PC-9 (cell line): ENCODE measurements around the gene MFSD6L. TPM values are rescaled to one million over a fixed set of nuclear protein-coding genes. Genes with fewer than 3 reads are reported as not detected.

Experiments
- BruUV-seq: library from RNA; stranded (reverse); fragments of 400-500 nt; replicated peaks from 2 replicates; lab custom pipeline; 2021; lab: Mats Ljungman, UMichigan
- CTCF ChIA-PET: fragments of 300-600 bp; sonication (Branson Sonifier 250); formaldehyde crosslinking; loops from one replicate; lab custom pipeline; 2022; ENCODE audit warnings: antibody characterized with exemption; lab: Charles Lee
- POLR2A ChIA-PET: fragments of 300-600 bp; sonication (Branson Sonifier 250); formaldehyde crosslinking; loops from one replicate; lab custom pipeline; 2022; ENCODE audit warnings: antibody characterized with exemption; ENCODE audit not compliant: unreplicated experiment; lab: Charles Lee
- DNase-seq, 2 experiments: peaks; one replicate each; pipeline versions ENCODE4 v3.0.0 to v3.0.0-alpha.2; 2015 to 2022; ENCODE audit warnings: mixed read lengths in 1 of 2
- H2AFZ ChIP-seq: fragments of 200-600 bp; sonication (generic); 2 replicates; pipeline ENCODE4 v1.8.1; 2017; ENCODE audit warnings: antibody characterized with exemption
- H3F3A ChIP-seq: fragments of 200-600 bp; sonication (generic); 2 replicates; pipeline ENCODE4 v1.8.1; 2017; ENCODE audit warnings: antibody characterized with exemption, mild to moderate bottlenecking, low read depth; ENCODE audit not compliant: insufficient read depth
- H3K27ac ChIP-seq: fragments of 200-600 bp; sonication (generic); 2 replicates; pipeline ENCODE4 v1.6.1; 2016; ENCODE audit warnings: mixed run types
- H3K27me3 ChIP-seq: fragments of 200-600 bp; sonication (generic); 2 replicates; pipeline ENCODE4 v1.6.1; 2016; ENCODE audit warnings: low read depth, mixed run types; ENCODE audit not compliant: insufficient read depth
- H3K36me3 ChIP-seq: fragments of 200-600 bp; sonication (generic); 2 replicates; pipeline ENCODE4 v1.6.1; 2016; ENCODE audit warnings: low read depth, mixed run types
- H3K4me1 ChIP-seq: fragments of 200-600 bp; sonication (generic); replicated peaks from 2 replicates; pipeline ENCODE4 v1.6.1; 2016; ENCODE audit warnings: mixed run types; ENCODE audit not compliant: insufficient read depth
- H3K4me2 ChIP-seq: fragments of 200-600 bp; sonication (generic); 2 replicates; pipeline ENCODE4 v1.6.1; 2017; ENCODE audit warnings: mixed run types
- H3K4me3 ChIP-seq: fragments of 200-600 bp; sonication (generic); 2 replicates; pipeline ENCODE4 v1.6.1; 2016; ENCODE audit warnings: mixed run types
- H3K79me2 ChIP-seq: fragments of 200-600 bp; sonication (generic); 2 replicates; pipeline ENCODE4 v1.6.1; 2017; ENCODE audit warnings: low read depth, mixed run types
- H3K9me2 ChIP-seq: fragments of 200-600 bp; sonication (generic); 2 replicates; pipeline ENCODE4 v1.8.1; 2017; ENCODE audit warnings: mild to moderate bottlenecking; ENCODE audit not compliant: insufficient read depth
- H3K9me3 ChIP-seq: fragments of 200-600 bp; sonication (generic); 2 replicates; pipeline ENCODE4 v1.8.1; 2016; ENCODE audit warnings: low read depth; ENCODE audit not compliant: insufficient read depth
- H4K20me1 ChIP-seq: fragments of 200-600 bp; sonication (generic); 2 replicates; pipeline ENCODE4 v1.8.1; 2017; ENCODE audit not compliant: insufficient read depth
- EZH2 ChIP-seq: fragments of 200-600 bp; sonication (generic); IDR thresholded peaks from 2 replicates; pipeline ENCODE4 v1.8.0; 2017; ENCODE audit warnings: antibody characterized with exemption, low read depth
- intact Hi-C: fragments of 100-400 bp; cut with micrococcal nuclease; formaldehyde crosslinking; loops from one replicate; pipeline ENCODE4 v1.10.0; 2022; ENCODE audit not compliant: unreplicated experiment
- total RNA-seq: library from RNA; stranded (reverse); gene quantifications from 2 replicates; pipeline ENCODE4 v1.2.3, GENCODE V29; 2021
- TF ChIP-seq, protein P1 (sequence below): fragments of 200-600 bp; sonication (generic); conservative IDR thresholded peaks from 2 replicates; pipeline ENCODE4 v1.6.1; 2017; ENCODE audit warnings: mixed run types, antibody characterized with exemption, mild to moderate bottlenecking, moderate library complexity

Gene MFSD6L
- total RNA-seq, 1 experiment from 2014 or later = not detected

GRCh38 chr17:8791910-8792270 is 7.3 kb downstream of the MFSD6L start:
- intact Hi-C loops = no loop called here
- H3K4me2 ChIP-seq = no peak overlapping the region
- no peak for DNase-seq
- no peaks in the 10 kb centered on the region for H4K20me1 ChIP-seq
- H3K36me3 ChIP-seq = no peaks in the 10 kb centered on the region
- H3F3A ChIP-seq = no peaks in the 10 kb centered on the region
- ChIA-PET POLR2A (no interaction called here), CTCF (no interaction called here)
- H3K27ac ChIP-seq = no peak overlapping the region
- H3K79me2 ChIP-seq = no peaks in the 10 kb centered on the region
- no peaks in the 10 kb centered on the region for H3K4me1 ChIP-seq
- H3K9me3 ChIP-seq = no peaks in the 10 kb centered on the region
- TF ChIP-seq, protein P1, sequence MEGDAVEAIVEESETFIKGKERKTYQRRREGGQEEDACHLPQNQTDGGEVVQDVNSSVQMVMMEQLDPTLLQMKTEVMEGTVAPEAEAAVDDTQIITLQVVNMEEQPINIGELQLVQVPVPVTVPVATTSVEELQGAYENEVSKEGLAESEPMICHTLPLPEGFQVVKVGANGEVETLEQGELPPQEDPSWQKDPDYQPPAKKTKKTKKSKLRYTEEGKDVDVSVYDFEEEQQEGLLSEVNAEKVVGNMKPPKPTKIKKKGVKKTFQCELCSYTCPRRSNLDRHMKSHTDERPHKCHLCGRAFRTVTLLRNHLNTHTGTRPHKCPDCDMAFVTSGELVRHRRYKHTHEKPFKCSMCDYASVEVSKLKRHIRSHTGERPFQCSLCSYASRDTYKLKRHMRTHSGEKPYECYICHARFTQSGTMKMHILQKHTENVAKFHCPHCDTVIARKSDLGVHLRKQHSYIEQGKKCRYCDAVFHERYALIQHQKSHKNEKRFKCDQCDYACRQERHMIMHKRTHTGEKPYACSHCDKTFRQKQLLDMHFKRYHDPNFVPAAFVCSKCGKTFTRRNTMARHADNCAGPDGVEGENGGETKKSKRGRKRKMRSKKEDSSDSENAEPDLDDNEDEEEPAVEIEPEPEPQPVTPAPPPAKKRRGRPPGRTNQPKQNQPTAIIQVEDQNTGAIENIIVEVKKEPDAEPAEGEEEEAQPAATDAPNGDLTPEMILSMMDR = no peak
- no peak for TF ChIP-seq EZH2
- H3K9me2 ChIP-seq = no peaks in the 10 kb centered on the region
- peaks cover 51% of the 10 kb centered on the region for H3K27me3 ChIP-seq
- no peak overlapping the region for H3K4me3 ChIP-seq
- no TSS peak for BruUV-seq
- no peak overlapping the region for H2AFZ ChIP-seq

GRCh38 chr17:8791248-8791909 is 7.8 kb downstream of the MFSD6L start:
- Histone ChIP-seq H3K4me1 (no peaks in the 10 kb centered on the region), H3F3A (no peaks in the 10 kb centered on the region)
- no TSS peak for BruUV-seq

GRCh38 chr17:8789743-8790142 is 9.4 kb downstream of the MFSD6L start:
- no TSS peak for BruUV-seq
- H2AFZ ChIP-seq = no peak overlapping the region
- no peaks in the 10 kb centered on the region for H3K4me1 ChIP-seq
- no peaks in the 10 kb centered on the region for H3K9me2 ChIP-seq
- POLR2A ChIA-PET = no interaction called here
- no peaks in the 10 kb centered on the region for H3F3A ChIP-seq
- TF ChIP-seq, protein P1 = no peak
- no peak for TF ChIP-seq EZH2
- H3K27me3 ChIP-seq = peaks cover 46% of the 10 kb centered on the region
- no peaks in the 10 kb centered on the region for H4K20me1 ChIP-seq
- H3K9me3 ChIP-seq = no peaks in the 10 kb centered on the region
- H3K4me3 ChIP-seq = no peak overlapping the region
- CTCF ChIA-PET = no interaction called here
- no peaks in the 10 kb centered on the region for H3K79me2 ChIP-seq
- no peak overlapping the region for H3K27ac ChIP-seq
- DNase-seq = no peak
- intact Hi-C loops = no loop called here
- no peak overlapping the region for H3K4me2 ChIP-seq
- no peaks in the 10 kb centered on the region for H3K36me3 ChIP-seq

More at GRCh38 chr17:8791248-8791909, 7.8 kb downstream of the MFSD6L start:
- Histone ChIP-seq H4K20me1 (no peaks in the 10 kb centered on the region), H3K79me2 (no peaks in the 10 kb centered on the region), H3K9me2 (no peaks in the 10 kb centered on the region), H3K4me2 (no peak overlapping the region), H3K4me3 (no peak overlapping the region), H2AFZ (no peak overlapping the region), H3K9me3 (no peaks in the 10 kb centered on the region), H3K27me3 (peaks cover 45% of the 10 kb centered on the region), H3K27ac (no peak overlapping the region), H3K36me3 (no peaks in the 10 kb centered on the region)
- DNase-seq = no peak
- CTCF ChIA-PET = no interaction called here
- TF ChIP-seq, protein P1 = 0 out of 2 replicates have a peak, but pooled peaks have one; percentile 23
- TF ChIP-seq EZH2 = no peak
- intact Hi-C loops = no loop called here
- POLR2A ChIA-PET = no interaction called here
